Stimulated activated naive CD4-positive, alpha-beta T cell (primary cell): Measurements from ENCODE around the gene SRMS.

ENCODE experiments used
- DNase-seq, 6 experiments: peaks; one replicate each; lab custom pipeline; 2025; lab: John Stamatoyannopoulos, UW

SRMS gene

DNA sequence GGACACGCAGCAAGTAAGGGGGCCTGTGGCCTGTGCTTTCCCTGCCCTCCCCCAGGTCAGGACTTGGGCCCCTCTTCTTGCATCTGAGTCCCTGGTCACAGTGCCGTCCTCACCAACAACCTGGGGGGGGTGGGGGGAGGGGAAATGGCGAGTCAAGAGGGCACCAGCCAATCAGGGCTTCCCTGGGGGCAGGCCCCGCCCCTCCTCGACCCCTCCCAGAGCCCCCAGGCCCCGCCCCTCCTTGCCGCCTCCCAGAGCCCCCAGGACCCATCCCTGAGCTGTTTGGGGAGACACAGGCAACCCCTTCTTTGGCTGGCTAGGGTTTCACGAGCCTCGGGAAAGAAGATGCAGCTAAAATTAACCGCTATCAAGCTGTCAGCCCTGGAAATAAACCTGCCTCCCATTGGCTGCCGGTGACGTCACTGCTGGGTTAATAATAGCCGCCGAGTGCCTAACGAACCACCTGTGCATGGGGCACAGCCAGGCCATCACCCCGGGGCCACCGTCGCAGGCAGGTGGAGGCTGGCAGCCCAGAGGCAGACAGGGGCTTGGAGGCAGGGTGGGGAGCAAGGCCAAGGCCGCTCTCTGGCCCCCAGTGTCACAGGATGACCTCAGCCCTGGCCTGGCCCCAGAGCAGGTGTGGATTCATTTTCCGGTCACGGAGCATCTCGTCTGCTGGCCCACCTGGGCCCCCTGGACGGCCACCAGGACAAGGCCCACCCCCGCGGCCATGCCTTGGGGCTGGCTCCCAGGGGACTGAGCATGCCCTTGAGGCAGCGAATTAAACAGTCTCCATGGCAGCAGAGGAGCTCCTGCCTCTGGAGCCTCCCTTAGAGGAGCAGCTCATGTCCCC lies 45.5 kb downstream of the SRMS start:
- no peak for DNase-seq

DNA sequence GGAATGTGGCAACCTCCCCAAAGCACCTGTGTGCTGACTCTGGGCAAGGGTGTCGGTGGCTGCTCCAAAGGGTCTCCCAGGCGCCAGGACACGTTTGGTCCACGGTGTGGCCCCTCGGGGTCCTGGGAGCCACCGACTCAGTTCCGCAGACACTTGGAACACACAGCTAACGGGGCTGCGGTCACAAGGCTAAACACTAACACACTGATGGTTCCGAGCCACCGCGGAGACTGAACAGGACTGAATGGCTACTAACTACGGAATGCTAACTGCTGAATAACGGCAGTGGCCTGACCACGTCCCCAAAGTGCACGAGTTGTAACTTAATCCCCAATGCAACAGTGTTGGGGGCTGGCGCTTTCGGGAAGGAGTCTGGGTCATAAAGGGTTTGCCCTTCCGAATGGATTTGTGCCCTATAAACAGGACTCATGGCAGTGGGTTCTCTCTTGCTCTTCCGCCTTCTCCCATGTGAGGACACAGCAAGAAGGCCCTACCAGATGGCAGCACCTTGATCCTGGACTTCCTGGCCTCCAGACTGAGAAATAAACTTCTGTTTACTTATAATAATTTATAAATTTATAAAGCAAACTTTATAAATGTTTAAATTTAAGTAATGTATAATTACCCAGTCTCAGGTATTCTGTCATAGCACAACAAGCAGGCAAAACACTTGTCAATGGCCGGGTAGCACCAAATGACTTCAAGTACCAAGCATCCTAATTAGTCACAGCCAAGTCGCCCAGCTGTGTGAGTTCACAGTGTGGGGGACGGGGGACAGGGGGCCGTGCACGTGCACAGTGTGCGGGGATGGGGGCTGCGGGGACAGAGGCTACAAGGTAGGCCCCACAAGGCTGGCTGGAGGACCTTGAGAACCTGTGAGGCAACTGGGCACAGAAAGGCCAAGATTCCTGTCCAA lies 46.4 kb downstream of the SRMS start:
- no peak for DNase-seq

DNA sequence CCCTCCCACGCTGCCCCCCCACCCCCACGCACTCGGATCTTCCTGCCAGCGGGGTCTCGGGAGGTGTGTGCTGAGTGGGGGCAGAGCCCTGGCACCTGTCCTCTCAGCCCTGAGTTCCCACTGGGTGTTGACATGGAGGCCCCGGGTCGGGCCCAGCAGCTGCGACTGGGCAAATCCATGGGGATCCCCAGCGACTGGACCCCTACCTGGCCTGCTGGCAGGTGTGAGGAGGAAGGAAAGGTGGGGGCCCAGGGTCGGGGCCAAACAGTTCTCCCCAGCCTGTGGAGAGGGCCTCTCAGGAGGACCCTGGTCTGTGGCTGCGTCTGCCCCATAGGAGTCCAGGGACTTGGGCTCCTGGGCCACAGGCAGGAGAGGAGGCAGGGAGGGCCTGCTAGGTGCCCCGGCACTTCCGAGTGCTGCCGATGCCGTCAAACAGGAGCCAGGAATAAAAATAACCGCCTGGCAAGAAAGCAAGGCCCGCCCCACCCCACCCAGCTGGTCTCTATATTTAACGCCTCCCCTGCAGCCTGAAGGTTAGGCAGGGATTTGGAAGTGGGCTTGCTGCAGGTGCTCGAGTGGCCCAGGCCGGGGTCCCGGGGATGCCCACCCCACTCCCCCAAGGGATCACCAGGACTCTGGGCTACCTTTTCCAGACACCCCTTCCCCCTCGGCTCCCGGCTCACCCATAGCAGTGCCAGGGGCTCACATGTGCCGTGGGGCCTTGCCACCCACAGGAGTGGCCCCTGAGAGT lies 47.2 kb downstream of the SRMS start:
- DNase-seq = no peak

DNA sequence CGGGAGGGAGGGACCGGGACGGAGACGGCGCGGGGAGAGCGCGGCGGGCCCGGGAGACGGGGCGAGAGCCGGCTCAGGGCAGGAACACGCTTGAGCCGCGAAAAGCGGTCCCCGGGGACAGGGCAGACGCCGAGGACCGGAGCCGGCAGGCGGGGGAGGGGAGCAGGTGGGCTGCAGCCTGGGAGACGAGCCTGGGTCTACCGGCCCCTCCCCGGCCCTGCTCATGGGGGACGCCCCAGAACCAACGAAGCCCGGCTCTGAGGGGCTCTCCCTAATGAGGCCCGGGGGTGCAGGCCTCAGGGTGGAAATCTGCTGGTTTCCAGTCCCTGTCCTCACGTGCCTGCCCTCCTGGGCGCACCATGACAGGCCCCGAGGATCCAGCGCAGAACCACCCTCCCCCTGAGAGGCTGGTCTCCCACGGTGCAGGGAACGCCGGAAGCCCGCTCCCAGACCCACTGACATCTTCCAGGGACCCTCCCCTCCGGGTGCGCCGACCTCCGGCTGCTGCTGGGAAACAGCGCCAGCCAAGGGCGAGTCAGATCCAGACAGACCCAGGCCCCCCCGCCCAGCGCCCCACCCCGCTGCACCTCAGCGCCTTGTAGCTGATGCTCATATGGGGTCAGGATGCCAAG lies 48.1 kb downstream of the SRMS start:
- no peak for DNase-seq

DNA sequence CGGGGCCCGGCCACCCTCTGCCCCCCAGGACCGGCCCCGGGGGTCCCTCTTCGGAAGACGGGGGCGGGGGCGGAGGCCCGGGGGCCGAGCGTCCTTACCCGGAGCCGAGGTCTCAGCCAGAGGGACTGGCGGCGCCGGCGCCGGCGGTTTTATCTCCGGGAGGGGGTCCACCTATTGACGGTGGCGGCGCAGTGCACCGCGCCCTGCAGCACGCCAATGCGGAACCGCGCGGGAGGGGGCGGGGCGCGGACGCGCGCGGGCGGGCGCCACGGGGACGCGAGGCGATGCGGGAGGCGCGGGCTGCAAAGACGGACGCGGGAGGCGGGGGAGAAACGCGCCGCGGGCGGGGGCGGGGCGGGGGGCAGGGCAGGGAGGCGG lies 48.6 kb downstream of the SRMS start, which contains the start of gene EEF1A2:
Gene EEF1A2 (minus strand): TSS at position 124 of the 378 bp plus-strand sequence. CDS start 1,320 bp downstream, outside the sequence.
- peak; percentile 22 to 61 (median 51) for DNase-seq

DNA sequence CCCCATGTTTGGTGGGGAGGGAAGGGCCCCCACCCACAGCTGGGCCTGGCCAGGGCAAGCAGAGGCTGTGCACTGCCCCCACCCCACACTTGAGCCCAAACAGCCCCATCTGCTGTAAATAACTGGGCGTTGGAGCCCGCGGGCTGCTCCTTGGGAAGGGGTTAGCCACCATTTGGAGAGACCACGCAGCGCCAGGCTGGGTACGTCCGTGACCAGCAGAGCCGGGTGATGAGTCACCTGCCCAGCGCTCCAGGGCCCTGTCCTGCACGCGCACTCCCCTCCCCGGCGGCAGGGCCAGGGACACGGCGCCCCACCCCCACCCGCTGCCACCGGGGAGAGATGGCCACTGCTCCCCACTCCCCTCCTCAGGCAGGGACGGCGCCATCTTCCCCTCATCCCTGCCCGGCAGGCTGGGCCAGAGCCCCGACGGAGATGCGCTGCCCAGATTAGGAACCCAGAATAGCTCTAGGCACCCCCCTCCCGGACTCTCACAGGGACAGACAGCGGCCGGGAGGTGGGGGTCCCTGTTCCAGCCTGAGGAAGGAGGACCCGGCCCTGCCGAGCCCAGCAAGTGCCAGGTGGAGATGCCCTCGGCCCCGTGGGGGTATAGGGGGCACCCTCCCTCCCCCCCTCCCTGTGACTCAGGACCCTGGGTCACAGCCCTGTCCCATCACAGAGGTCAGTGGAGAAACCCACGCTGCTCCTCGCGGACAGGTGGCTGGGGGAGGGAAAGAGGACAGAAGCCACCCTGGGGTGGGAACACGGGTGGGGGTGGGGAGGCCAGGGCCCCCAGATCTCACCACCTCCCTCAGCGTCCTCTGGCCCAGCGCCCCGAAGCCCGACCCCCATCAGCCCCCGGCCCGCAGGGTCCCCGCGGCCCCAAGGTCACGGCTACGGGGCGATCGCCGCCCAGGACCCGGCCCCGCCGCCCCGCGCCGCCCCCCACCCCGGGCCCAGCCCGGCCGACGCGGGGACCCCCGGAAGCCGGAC lies 49.3 kb downstream of the SRMS start:
- DNase-seq = peak in 1 of 6 experiments; percentile 7

DNA sequence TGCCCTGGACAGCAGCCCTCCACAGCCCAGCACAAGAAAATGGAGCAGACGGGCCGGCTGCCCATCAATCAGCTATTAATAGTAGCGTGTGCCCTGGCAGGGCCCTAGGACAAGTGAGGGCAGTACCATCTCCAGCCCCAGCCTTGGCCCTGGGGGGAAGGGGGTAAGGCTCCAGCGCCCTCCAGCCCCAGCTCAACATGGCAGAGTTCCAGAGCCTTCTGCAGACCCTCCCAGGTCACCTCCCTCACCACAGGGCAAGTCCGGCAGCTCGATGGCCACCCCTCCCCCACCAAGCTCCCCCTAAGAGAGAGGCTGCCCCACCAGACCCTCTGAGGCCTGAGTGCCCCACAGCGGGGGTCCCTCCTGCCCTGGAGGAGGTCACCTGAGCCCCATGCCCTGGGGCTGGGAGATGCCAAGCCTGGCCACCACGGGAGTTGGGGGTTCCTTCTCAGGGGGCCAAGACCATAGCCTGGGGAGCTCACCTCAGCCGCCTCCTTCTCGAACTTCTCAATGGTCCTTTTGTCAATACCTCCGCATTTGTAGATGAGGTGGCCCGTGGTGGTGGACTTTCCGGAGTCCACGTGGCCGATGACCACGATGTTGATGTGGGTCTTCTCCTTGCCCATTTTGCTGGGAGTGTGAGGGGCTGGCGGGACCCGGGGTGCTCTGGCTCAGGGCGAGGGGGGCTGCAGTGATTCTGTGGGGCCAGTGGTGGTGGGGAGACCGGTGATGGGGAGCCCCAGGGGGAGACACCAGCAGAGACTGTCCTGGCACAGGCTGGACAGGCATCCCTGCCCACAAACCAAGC lies 50.2 kb downstream of the SRMS start:
- no peak for DNase-seq

DNA sequence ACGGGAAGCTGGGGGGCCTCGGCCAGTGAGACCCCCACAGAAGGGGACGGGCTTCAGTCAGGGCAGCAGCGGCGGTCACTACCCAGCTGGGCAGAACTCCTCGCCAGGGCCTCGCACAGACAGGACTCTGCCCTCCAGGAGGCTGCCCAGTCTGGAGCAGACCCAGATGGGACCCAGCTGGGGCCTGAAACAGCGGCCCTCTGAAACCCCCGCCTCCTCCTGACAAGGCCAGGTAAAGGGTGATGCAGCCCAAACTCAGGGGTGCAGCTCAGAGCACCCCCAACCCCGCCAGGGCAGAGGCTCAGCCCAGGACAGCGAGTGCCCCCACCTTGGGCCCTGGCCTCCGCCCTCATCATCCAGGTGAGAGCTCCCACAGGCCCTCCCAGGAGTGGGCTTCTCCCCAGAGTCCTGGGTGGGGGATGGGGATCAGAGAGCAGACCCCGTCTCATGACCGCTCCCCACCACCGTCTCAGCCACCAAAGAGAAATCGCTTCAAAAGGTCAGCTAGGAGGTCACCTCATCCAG lies 50.9 kb downstream of the SRMS start:
- no peak for DNase-seq

DNA sequence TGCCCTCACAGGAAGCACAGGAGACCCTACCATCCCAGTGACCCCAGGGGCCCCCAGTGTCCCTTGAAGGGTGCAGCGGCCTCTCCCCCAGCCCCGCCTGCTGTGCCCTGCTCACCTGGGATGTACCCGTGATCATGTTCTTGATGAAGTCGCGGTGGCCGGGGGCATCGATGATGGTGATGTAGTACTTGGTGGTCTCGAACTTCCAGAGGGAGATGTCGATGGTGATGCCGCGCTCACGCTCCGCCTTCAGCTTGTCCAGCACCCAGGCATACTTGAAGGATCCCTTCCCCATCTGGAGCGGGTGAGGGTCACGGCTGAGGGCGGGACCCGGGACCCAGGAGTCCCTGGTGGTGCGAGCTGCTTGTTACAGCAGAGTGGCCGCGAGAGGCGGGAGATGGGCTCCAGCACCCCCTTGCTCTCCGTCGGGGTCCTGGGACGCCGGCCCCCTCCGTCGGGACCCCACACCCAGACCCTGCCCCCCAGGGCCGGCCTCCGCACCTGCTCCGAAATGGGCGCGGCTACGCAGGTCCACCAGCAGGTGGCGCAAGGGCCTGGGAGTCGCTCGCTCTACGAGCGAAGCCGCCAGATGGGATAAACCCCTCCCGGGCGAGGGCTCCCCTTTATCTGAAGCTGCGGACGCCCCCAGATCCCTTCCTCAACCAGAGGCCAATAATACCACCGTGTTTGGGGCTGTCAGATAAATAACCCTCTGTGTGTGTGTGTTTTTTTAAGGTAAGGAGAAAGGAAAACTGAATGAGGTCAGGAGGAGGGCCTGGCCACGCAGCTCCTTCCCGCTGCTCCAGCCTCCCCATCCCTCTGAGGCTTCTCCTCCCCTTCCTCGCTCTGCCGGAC lies 51.6 kb downstream of the SRMS start:
- DNase-seq = peak; percentile 39 to 76 (median 68)

DNA sequence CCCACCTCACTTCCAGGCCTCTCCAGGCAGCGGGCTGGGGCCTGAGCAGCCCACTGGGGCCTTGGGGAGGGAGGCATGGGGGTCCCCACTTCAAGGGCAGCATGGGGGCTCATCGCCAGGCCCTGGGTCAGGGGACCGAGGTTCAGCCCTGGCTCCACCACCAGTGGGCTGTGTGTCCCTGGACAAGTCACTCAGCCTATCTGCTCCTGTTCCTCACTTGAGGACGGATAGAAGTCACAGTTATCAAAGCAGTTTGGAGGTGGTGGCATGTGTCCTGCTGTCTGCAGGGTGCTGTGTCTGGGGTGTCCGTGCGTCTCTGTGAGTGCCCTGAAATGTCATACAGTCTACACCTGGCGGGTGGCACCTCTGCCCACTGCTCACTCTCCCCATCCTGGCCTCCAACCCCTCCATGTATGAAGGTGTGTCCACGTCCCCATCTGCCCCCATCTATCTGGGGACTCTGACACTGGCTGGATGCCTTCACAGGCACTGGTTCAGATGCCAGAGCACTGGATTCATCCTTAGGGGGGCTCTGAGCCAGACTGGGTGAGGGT lies 52.3 kb downstream of the SRMS start:
- no peak for DNase-seq

DNA sequence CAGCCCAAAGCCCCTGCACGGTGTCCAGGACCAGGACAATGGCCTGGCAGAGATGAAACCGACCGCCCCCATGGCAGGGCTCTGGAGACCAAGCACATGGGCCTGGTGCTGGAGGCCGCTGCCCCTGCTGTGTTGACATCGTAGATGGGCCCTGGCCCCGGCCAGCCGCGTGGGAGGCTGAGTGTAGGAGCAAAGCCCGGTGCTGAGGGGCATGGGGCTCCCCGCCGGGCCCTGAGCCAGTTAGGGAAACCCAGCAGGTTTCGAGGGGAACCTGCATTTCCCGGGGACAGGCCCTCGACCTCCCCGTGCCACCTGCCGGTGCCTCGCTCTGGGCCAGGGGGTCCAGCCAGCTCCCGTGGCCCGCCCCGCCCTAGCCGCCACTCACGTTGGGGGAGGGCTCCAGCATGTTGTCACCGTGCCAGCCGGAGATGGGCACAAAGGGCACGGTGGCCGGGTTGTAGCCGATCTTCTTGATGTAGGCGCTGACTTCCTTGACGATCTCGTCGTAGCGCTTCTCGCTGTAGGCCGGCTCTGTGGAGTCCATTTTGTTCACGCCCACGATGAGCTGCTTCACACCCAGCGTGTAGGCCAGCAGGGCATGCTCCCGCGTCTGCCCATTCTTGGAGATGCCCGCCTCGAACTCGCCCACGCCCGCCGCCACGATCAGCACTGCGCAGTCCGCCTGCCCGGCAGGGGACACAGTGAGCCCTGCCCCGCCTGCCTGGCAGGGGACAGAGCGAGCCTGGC lies 53.0 kb downstream of the SRMS start:
- DNase-seq = no peak

DNA sequence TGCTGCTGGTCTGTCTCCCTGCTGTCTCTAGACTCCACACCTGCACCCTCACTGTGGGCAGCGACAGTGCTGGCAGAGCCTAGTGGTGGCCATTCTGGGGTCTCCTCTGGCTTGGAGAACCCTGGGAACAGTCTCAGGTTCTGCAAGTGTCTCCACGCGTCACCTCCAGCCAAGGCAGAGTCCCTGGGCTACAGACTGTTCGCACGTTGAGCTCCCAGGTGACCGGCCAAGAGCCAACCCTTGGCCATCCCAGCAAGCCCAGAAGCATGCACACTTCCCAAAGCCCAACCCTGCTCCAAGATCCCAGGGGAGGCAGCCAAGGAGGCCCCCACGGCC lies 53.5 kb downstream of the SRMS start:
- no peak for DNase-seq

DNA sequence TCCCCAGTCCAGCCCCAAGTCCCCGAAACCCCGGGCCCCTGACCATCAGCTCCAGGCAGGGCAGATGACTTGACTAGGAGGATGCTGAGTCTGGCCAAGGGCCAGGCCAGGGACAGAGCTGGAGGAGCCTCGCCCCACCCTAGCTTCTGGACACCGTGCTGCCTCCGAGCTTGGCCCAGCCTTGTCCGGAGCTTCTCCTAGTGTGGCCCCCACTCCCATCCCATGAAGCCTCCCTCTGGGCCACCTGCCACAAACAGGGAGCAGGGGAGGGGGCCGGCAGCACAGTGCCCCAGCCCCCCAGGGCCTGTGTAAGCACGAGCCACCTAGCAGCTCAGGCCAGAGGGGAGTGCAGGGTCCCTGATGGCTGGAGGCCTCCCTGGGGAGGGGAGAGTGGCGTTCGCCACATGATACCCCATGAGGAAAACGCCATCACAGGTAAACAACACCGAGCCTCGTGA lies 54.0 kb downstream of the SRMS start:
- DNase-seq = no peak

DNA sequence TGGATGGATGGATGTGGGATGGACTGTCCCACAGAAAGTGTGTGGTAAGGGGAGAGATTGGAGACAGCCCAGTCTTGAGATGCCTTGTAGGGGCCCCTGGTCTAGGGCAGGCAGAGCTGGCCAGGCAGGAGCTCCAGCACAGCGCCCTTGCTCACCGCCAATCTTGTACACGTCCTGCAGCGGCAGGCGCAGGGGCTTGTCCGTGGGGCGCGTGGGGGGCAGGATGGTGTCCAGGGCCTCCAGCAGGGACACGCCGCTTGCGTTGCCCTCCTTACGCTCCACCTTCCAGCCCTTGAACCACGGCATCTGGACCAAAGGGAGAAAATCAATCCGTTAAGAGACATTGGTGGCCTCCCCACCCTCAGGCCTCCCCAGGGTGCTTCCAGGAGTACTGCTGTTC lies 54.6 kb downstream of the SRMS start:
- no peak for DNase-seq

DNA sequence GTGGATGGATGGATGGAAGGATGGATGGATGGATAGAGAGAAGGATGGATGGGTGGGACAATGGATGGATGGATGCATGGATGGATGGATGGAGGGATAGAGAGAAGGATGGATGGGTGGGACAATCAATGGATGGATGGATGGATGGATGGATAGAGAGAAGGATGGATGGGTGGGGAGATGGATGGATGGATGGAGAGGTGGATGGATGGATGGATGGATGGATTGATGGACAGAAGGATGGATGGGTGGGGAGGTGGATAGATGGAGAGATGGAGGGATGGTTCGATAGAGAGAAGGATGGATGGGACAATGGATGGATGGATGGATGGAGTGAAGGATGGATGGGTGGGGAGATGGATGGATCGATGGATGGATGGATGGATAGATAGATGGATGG lies 55.0 kb downstream of the SRMS start:
- DNase-seq = no peak

DNA sequence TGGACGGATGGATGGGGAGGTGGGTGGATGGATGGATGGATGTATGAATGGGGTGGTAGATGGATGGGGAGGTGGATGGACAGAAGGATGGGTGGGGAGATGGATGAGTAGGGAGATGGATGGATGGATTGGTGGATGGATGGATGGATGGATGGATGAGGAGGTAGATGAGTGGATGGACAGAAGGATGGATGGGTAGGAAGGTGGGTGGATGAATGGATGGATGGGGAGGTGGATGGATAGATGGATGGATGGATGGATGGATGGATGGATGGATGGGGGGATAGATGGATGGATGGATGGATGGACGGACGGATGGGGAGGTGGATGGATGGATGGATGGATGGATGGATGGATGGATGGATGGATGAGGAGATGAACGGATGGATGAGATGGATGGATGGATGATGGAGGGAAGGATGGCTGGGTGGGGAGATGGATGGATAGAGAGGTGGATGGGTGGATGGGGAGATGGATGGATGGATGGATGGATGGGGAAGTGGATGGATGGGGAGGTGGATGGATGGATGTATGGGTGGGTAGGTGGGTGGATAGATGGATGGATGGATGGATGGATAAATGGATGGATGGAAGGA lies 55.8 kb downstream of the SRMS start:
- no peak for DNase-seq

DNA sequence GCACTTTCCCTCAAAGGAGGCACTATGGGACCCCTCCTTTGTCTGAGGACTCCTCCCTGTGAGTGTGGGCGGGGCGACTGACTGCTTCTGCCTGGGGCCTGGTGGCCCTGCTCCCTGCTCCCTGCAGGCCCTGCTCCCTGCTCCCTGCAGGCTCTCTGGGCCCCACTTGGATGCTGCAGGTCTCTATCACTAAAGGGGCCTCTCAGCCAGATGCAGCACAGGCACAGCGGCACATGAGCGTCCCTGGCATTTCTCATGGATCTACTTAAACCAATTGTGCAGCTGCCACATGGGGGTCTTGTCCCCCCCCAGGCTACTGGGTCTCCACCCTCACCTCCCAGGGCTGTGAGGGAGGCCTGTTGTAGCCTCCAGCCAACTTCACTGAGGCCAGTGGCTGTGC lies 56.5 kb downstream of the SRMS start:
- DNase-seq = no peak
